HG03280 (cell line): ENCODE results near the gene HSPA2.
"Not testable (repeated sequence)": the region's sequence is repeated elsewhere in the genome, so short reads cannot be mapped to it uniquely, and the experiment has no call there.

Source experiments
- ATAC-seq: cut with Tn5 transposase; IDR thresholded peaks from one replicate; pipeline ENCODE4 v1.9.1; 2021; ENCODE audit warnings: mild to moderate bottlenecking, moderate library complexity; ENCODE audit not compliant: unreplicated experiment

HSPA2 gene

GRCh38 chr14:64558216-64558615, 17.7 kb downstream of the HSPA2 start:
- not testable (repeated sequence) for ATAC-seq

- no peak for ATAC-seq
These were observed 21.1 kb downstream of the HSPA2 start for GRCh38 chr14:64561631-64562030.

- ATAC-seq = no peak
These were observed 21.9 kb downstream of the HSPA2 start for GRCh38 chr14:64562436-64562835.

GRCh38 chr14:64563696-64564095, 23.2 kb downstream of the HSPA2 start:
- no peak for ATAC-seq

- no peak for ATAC-seq
These were observed 26.1 kb downstream of the HSPA2 start for GRCh38 chr14:64566651-64567122.

- no peak for ATAC-seq
These were observed 28.6 kb downstream of the HSPA2 start for GRCh38 chr14:64569138-64569631.

- not testable (repeated sequence) for ATAC-seq
These were observed 29.1 kb downstream of the HSPA2 start for GRCh38 chr14:64569646-64570045.

GRCh38 chr14:64572386-64573104, 32.0 kb downstream of the HSPA2 start:
- no peak for ATAC-seq

- no peak for ATAC-seq
These were observed 32.6 kb downstream of the HSPA2 start for GRCh38 chr14:64573109-64573508.

- no peak for ATAC-seq
These were observed 34.0 kb downstream of the HSPA2 start for GRCh38 chr14:64574371-64575107.

- no peak for ATAC-seq
These were observed 36.7 kb downstream of the HSPA2 start for GRCh38 chr14:64577211-64577610.

GRCh38 chr14:64580467-64580866, 39.9 kb downstream of the HSPA2 start:
- no peak for ATAC-seq

- no peak for ATAC-seq
These were observed 40.8 kb downstream of the HSPA2 start for GRCh38 chr14:64581363-64581762.

- no peak for ATAC-seq
These were observed 41.3 kb downstream of the HSPA2 start for GRCh38 chr14:64581817-64582216.

GRCh38 chr14:64584190-64584589, 43.6 kb downstream of the HSPA2 start:
- ATAC-seq = no peak

GRCh38 chr14:64591809-64592208, 51.3 kb downstream of the HSPA2 start:
- ATAC-seq = no peak
